Smooth muscle cell (in vitro differentiated cells): Measurements from ENCODE around the gene C19orf85. TPM values are rescaled to one million over a fixed set of nuclear protein-coding genes. Genes with fewer than 3 reads are reported as not detected.

Experiments used
- DNase-seq: peaks from one replicate; lab custom pipeline; 2025; ENCODE audit not compliant: unreplicated experiment; lab: John Stamatoyannopoulos, UW
- H2AFZ ChIP-seq: fragments of 200-600 bp; sonication (generic); 2 replicates; pipeline ENCODE4 v1.6.0; 2016; ENCODE audit warnings: antibody characterized with exemption, low read depth, mild to moderate bottlenecking
- H3F3A ChIP-seq: fragments of 200-600 bp; sonication (generic); 2 replicates; pipeline ENCODE4 v1.6.0; 2017; ENCODE audit warnings: antibody characterized with exemption, low read depth
- H3K27ac ChIP-seq: fragments of 200-600 bp; sonication (generic); 2 replicates; pipeline ENCODE4 v1.5.1; 2016; ENCODE audit warnings: low read depth, mild to moderate bottlenecking
- H3K27me3 ChIP-seq: fragments of 200-600 bp; sonication (generic); 2 replicates; pipeline ENCODE4 v1.6.1; 2016; ENCODE audit warnings: low read depth, mild to moderate bottlenecking
- H3K36me3 ChIP-seq: fragments of 200-600 bp; sonication (generic); 2 replicates; pipeline ENCODE4 v1.5.1; 2016; ENCODE audit warnings: low read depth
- H3K4me1 ChIP-seq: fragments of 200-600 bp; sonication (generic); 2 replicates; pipeline ENCODE4 v1.5.1; 2016; ENCODE audit warnings: low read depth
- H3K4me2 ChIP-seq: fragments of 200-600 bp; sonication (generic); 2 replicates; pipeline ENCODE4 v1.6.0; 2016; ENCODE audit warnings: mild to moderate bottlenecking
- H3K4me3 ChIP-seq: fragments of 200-600 bp; sonication (generic); 2 replicates; pipeline ENCODE4 v1.5.1; 2016; ENCODE audit warnings: mild to moderate bottlenecking
- H3K79me2 ChIP-seq: fragments of 200-600 bp; sonication (generic); 2 replicates; pipeline ENCODE4 v1.6.0; 2016; ENCODE audit warnings: low read depth, mild to moderate bottlenecking
- H3K9ac ChIP-seq: fragments of 200-600 bp; sonication (generic); 2 replicates; pipeline ENCODE4 v1.6.0; 2016; ENCODE audit warnings: low read depth
- H3K9me3 ChIP-seq: fragments of 200-600 bp; sonication (generic); replicated peaks from 2 replicates; pipeline ENCODE4 v1.5.1; 2016; ENCODE audit warnings: low read depth
- H4K20me1 ChIP-seq: fragments of 200-600 bp; sonication (generic); 2 replicates; pipeline ENCODE4 v1.6.0; 2016; ENCODE audit warnings: low read depth
- CTCF ChIP-seq: fragments of 200-600 bp; sonication (generic); IDR thresholded peaks from 2 replicates; pipeline ENCODE4 v1.5.1; 2017; ENCODE audit warnings: borderline replicate concordance, mild to moderate bottlenecking, antibody characterized with exemption; ENCODE audit not compliant: insufficient read depth, poor library complexity, severe bottlenecking
- WGBS: methylation state at CpG from one replicate; pipeline ENCODE4 v1.1.7; 2016; ENCODE audit warnings: low lambda C conversion rate; 5-methylcytosine and 5-hydroxymethylcytosine counted together
- polyA plus RNA-seq: library from polyadenylated mRNA; unstranded; fragments of >200 nt; fragmentation: Nextera tagmentation; extraction: Ambion mirVana; gene quantifications from 2 replicates; pipeline ENCODE4 v1.2.1, GENCODE V29; 2016
- total RNA-seq: library from RNA; depleted of rRNA; stranded (reverse); fragments of >200 nt; gene quantifications from 2 replicates; pipeline ENCODE4 v1.2.3, GENCODE V29; 2014

The C19orf85 gene
- total and polyA plus RNA-seq, 2 experiments from 2014 or later: not detected

- Histone ChIP-seq H3K9me3 (no peaks in the 10 kb centered on the region), H3K79me2 (no peaks in the 10 kb centered on the region), H3K4me2 (peak within 1 kb of the TSS; percentile 90), H3F3A (peaks cover 6% of the 10 kb centered on the region), H3K4me1 (peaks cover 4% of the 10 kb centered on the region), H3K9ac (peak within 1 kb of the TSS; percentile 67), H3K27me3 (peaks cover 14% of the 10 kb centered on the region), H3K36me3 (no peaks in the 10 kb centered on the region), H4K20me1 (peaks cover 22% of the 10 kb centered on the region), H2AFZ (peak within 1 kb of the TSS; percentile 46), H3K4me3 (peak within 1 kb of the TSS; percentile 70), H3K27ac (peak within 1 kb of the TSS; percentile 26)
- DNase-seq: peak; percentile 99
- WGBS: under 1% methylated on average over 54 of the region's 54 CpGs
- TF ChIP-seq CTCF: no peak
These were observed 3.1 kb downstream of the C19orf85 start, which contains the start of gene ISOC2 for GRCh38 chr19:55461259-55461973. Gene ISOC2 (minus strand): TSS chr19:55461642. CDS start chr19:55456486, 5,156 bp downstream.

- Histone ChIP-seq H3K36me3 (no peaks in the 10 kb centered on the region), H3F3A (no peaks in the 10 kb centered on the region), H3K9ac (peak overlapping the region; percentile 67), H3K4me1 (peaks cover 4% of the 10 kb centered on the region), H3K27ac (peak overlapping the region; percentile 26), H3K4me2 (peak overlapping the region; percentile 90), H4K20me1 (peaks cover 22% of the 10 kb centered on the region), H2AFZ (no peak overlapping the region), H3K27me3 (peaks cover 14% of the 10 kb centered on the region), H3K4me3 (peak overlapping the region; percentile 70), H3K9me3 (no peaks in the 10 kb centered on the region), H3K79me2 (no peaks in the 10 kb centered on the region)
- 9% methylated on average over 21 of the region's 24 CpGs for WGBS
- DNase-seq: peak; percentile 49
- TF ChIP-seq CTCF: no peak
These were observed 3.8 kb downstream of the C19orf85 start for GRCh38 chr19:55460670-55461258.

GRCh38 chr19:55459950-55460657 is 4.4 kb downstream of the C19orf85 start:
- WGBS: 62% methylated on average over 16 of the region's 16 CpGs
- no peak for TF ChIP-seq CTCF
- no peak overlapping the region for H3K27ac ChIP-seq
- no peaks in the 10 kb centered on the region for H3K9me3 ChIP-seq
- H2AFZ ChIP-seq: no peak overlapping the region
- no peak for DNase-seq
- no peaks in the 10 kb centered on the region for H3K36me3 ChIP-seq
- H3K79me2 ChIP-seq: no peaks in the 10 kb centered on the region
- H4K20me1 ChIP-seq: peaks cover 22% of the 10 kb centered on the region
- peaks cover 4% of the 10 kb centered on the region for H3K4me1 ChIP-seq
- no peaks in the 10 kb centered on the region for H3F3A ChIP-seq
- H3K4me2 ChIP-seq: peak overlapping the region; percentile 90
- peaks cover 14% of the 10 kb centered on the region for H3K27me3 ChIP-seq
- no peak overlapping the region for H3K9ac ChIP-seq
- peak overlapping the region; percentile 70 for H3K4me3 ChIP-seq
